DOHH2 (cell line): Measurements from ENCODE around the gene NELFB.
A peak's percentile ranks its signal among the peaks of the same experiment; 100 is the strongest.

Source experiments
- H3F3A ChIP-seq: fragments of 200-600 bp; sonication (generic), shearing (Covaris generic); 2 replicates; pipeline ENCODE4 v1.6.0; 2016; ENCODE audit warnings: antibody characterized with exemption, mild to moderate bottlenecking; ENCODE audit not compliant: control insufficient read depth, insufficient read depth
- H3K27ac ChIP-seq: fragments of 200-600 bp; sonication (generic); 2 replicates; pipeline ENCODE4 v1.5.1; 2014; ENCODE audit warnings: low read depth, mild to moderate bottlenecking, low read length, moderate library complexity
- H3K27me3 ChIP-seq: fragments of 200-600 bp; sonication (generic); 2 replicates; pipeline ENCODE4 v1.6.1; 2014; ENCODE audit warnings: mild to moderate bottlenecking, low read length, mixed read lengths; ENCODE audit not compliant: control insufficient read depth
- H3K36me3 ChIP-seq: fragments of 200-600 bp; sonication (generic); 2 replicates; pipeline ENCODE4 v1.6.1; 2014; ENCODE audit warnings: mild to moderate bottlenecking, low read length, moderate library complexity, mixed read lengths; ENCODE audit not compliant: control insufficient read depth
- H3K4me1 ChIP-seq: fragments of 200-600 bp; sonication (generic); 2 replicates; pipeline ENCODE4 v1.6.1; 2014; ENCODE audit warnings: mild to moderate bottlenecking, low read length, mixed read lengths; ENCODE audit not compliant: control insufficient read depth
- H3K4me2 ChIP-seq: fragments of 200-600 bp; sonication (generic); 2 replicates; pipeline ENCODE4 v1.6.0; 2014; ENCODE audit warnings: mild to moderate bottlenecking, low read length, moderate library complexity
- H3K4me3 ChIP-seq: fragments of 200-600 bp; sonication (generic); 2 replicates; pipeline ENCODE4 v1.5.1; 2014; ENCODE audit warnings: mild to moderate bottlenecking, low read length, mixed read lengths
- H3K79me2 ChIP-seq: fragments of 200-600 bp; sonication (generic); 2 replicates; pipeline ENCODE4 v1.6.1; 2014; ENCODE audit warnings: mild to moderate bottlenecking, low read length, mixed read lengths; ENCODE audit not compliant: control insufficient read depth
- H3K9me2 ChIP-seq: fragments of 200-600 bp; sonication (generic); replicated peaks from 2 replicates; pipeline ENCODE4 v1.6.1; 2014; ENCODE audit warnings: mild to moderate bottlenecking, low read length, mixed read lengths; ENCODE audit not compliant: control insufficient read depth
- H3K9me3 ChIP-seq: fragments of 200-600 bp; sonication (generic); 2 replicates; pipeline ENCODE4 v1.6.1; 2014; ENCODE audit warnings: antibody characterized with exemption, low read length, mixed read lengths; ENCODE audit not compliant: control insufficient read depth, insufficient read depth
- H4K20me1 ChIP-seq: fragments of 200-600 bp; sonication (generic); 2 replicates; pipeline ENCODE4 v1.6.0; 2014; ENCODE audit warnings: low read depth, mild to moderate bottlenecking, antibody characterized with exemption, low read length, moderate library complexity; ENCODE audit not compliant: control insufficient read depth, insufficient read depth
- CTCF ChIP-seq: fragments of 200-600 bp; sonication (generic); IDR thresholded peaks from one replicate; pipeline ENCODE4 v1.5.1; 2014; ENCODE audit warnings: antibody characterized with exemption, mild to moderate bottlenecking, low read depth, low read length; ENCODE audit not compliant: poor library complexity, severe bottlenecking
- EZH2phosphoT487 ChIP-seq: fragments of 200-600 bp; sonication (generic); IDR thresholded peaks from 2 replicates; pipeline ENCODE4 v1.6.1; 2017; ENCODE audit warnings: borderline replicate concordance, mild to moderate bottlenecking, antibody characterized with exemption, low read length, moderate library complexity, mixed read lengths

NELFB gene

GRCh38 chr9:137277329-137278041 lies 22.4 kb downstream of the NELFB start, which contains the start of gene TOR4A:
TOR4A (plus strand) TSS chr9:137277726; CDS start chr9:137278690, 964 bp downstream.
- peak; percentile 22 for TF ChIP-seq CTCF
- TF ChIP-seq EZH2phosphoT487, result no peak
- H3K9me2 ChIP-seq, result no peaks in the 10 kb centered on the region
- H3K4me1 ChIP-seq, result peaks cover 91% of the 10 kb centered on the region
- H3K36me3 ChIP-seq, result peaks cover 30% of the 10 kb centered on the region
- H3K9me3 ChIP-seq, result no peaks in the 10 kb centered on the region
- H3K4me3 ChIP-seq, result peak within 1 kb of the TSS; percentile 85
- peak within 1 kb of the TSS; percentile 85 for H3K27ac ChIP-seq
- H3K79me2 ChIP-seq, result peaks cover 18% of the 10 kb centered on the region
- H4K20me1 ChIP-seq, result no peaks in the 10 kb centered on the region
- no peaks in the 10 kb centered on the region for H3K27me3 ChIP-seq
- H3K4me2 ChIP-seq, result peak within 1 kb of the TSS; percentile 85
- H3F3A ChIP-seq, result peaks cover 13% of the 10 kb centered on the region

GRCh38 chr9:137278061-137278701 lies 23.1 kb downstream of the NELFB start:
- H3K9me3 ChIP-seq, result no peaks in the 10 kb centered on the region
- H3K9me2 ChIP-seq, result no peaks in the 10 kb centered on the region
- H3K36me3 ChIP-seq, result peaks cover 24% of the 10 kb centered on the region
- H3K4me3 ChIP-seq, result peak overlapping the region; percentile 85
- peaks cover 18% of the 10 kb centered on the region for H3K79me2 ChIP-seq
- TF ChIP-seq CTCF, result no peak
- TF ChIP-seq EZH2phosphoT487, result no peak
- peaks cover 92% of the 10 kb centered on the region for H3K4me1 ChIP-seq
- H3K27ac ChIP-seq, result peak overlapping the region; percentile 85
- no peaks in the 10 kb centered on the region for H4K20me1 ChIP-seq
- H3K4me2 ChIP-seq, result peak overlapping the region; percentile 85
- no peaks in the 10 kb centered on the region for H3K27me3 ChIP-seq
- H3F3A ChIP-seq, result peaks cover 18% of the 10 kb centered on the region

- no peaks in the 10 kb centered on the region for H4K20me1 ChIP-seq
- peaks cover 27% of the 10 kb centered on the region for H3K36me3 ChIP-seq
- H3K9me2 ChIP-seq, result no peaks in the 10 kb centered on the region
- no peak for TF ChIP-seq CTCF
- peaks cover 14% of the 10 kb centered on the region for H3K79me2 ChIP-seq
- peaks cover 92% of the 10 kb centered on the region for H3K4me1 ChIP-seq
- H3K27me3 ChIP-seq, result no peaks in the 10 kb centered on the region
- peak overlapping the region; percentile 85; the same call in 1 of the 2 replicates for H3K4me2 ChIP-seq
- H3K27ac ChIP-seq, result no peak overlapping the region
- no peaks in the 10 kb centered on the region for H3K9me3 ChIP-seq
- H3F3A ChIP-seq, result peaks cover 20% of the 10 kb centered on the region
- H3K4me3 ChIP-seq, result peak overlapping the region; percentile 85
These were observed 23.9 kb downstream of the NELFB start for GRCh38 chr9:137278721-137279711.
